ENCODE results near the gene ARHGEF7.

Gene ARHGEF7

DNA sequence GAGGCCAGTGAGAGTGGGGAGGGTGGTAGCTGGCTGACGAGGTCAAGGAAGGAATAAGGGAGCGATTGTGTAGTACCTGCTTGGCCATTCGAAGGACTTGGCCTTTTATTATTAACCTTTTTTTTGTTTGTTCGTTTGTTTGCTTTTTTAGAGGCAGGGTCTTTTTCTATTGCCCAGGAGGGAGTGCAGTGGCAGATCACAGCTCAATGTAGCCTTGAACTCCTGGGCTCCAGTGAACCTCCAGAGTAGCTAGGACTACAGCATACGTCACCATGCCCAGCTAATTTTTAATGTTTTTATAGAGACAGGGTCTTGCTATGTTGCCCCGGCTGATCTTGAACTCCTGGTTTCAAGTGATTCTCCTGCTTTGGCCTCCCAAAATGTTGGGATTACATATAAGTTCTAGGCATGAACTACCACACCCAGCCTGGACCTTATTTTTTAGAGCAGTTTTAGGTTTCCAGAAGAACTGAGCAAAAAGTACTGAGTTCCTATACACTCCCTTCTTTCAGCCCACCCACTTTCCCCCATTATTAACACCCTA lies 25.5 kb downstream of the ARHGEF7 start:
- no peak for DNase-seq

DNA sequence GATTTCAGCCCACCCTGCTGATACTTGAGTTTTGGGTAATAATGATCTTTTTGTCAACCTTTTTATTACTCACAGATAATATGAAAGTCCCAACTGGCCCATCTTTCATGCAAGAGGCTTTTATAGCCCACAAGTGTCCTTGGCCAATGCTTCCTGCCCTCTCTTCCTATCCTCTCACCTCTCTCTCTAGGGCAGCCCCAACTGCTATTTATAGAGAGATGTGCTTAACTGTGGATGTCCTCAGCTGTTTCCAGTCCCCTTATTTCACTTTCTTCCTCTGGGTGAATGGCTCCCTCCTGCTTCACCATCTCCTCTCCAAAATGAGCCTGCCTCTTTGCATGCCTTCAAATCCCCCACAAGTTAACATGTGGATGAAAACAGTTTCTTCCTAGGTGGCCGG lies 27.4 kb downstream of the ARHGEF7 start:
- no peak for DNase-seq

DNA sequence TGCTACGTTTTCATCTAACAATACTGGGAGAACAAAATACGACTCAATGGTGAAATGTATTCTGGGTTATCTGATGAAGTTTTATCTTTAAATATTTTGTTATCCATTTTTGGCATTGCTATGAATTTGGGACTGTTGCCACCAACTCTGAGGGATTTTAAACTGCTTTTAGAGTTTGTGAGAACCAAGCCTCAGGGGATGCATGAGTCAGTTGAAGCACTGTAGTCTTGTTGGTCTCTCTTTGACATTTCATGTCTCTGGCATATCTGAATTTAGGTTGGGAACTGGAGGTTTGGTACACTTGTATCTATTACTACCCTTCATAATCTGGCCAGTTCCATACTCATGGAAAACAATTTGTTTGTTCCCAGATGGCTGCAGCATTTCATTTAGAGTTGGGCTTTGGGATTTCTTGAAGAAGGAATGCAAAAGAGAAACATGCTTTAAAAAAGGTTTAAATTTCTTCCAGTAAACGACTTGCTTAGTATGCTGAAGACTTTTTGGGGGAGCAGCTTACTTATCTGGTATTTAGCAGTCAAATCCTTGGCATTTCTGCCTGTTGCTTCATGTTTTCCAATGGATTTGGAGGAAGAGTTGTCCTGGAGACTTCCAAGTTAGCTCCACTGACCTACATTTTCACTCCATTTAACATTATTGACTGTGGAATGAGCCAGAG lies 28.9 kb downstream of the ARHGEF7 start:
- peak; percentile 57 for DNase-seq

DNA sequence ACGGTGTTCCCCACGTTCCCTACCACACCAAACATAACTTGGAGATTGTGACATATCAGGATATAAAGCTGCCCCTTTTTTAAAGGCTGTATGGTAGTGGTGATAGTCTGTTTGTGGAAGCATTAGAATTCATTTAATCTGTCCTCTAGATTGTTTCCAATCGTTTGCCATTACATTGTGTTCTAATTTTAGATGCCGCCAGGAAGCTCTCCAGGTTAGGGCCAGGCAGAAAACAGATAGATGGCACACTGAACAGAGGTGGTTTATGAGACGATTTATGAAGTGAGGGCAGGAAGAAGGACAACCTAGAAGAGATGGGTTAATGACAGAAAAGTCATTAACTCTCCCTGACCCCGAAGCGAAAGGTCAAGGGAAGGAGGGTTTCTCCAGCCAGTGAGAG lies 30.0 kb downstream of the ARHGEF7 start:
- no peak for DNase-seq

DNA sequence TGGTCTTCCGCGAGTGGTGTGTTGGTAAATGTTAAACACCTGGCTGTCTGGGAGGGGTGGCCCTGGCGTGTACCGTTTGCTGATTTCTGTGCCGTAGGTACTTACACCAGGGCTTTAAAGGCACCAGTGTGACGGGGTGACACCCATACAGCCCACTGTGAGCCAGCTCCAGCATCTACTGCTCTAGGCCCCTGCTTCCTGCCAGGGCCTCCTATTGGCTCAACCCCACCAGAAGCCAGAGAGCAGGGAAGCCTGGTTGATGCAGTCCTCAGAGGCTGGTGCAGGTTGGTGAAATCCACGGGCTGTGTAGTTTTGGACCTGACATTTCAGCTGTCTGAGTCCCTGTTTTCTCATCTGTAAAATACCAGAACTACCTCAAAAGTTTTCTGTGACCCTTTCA lies 30.4 kb downstream of the ARHGEF7 start:
- DNase-seq = no peak

DNA sequence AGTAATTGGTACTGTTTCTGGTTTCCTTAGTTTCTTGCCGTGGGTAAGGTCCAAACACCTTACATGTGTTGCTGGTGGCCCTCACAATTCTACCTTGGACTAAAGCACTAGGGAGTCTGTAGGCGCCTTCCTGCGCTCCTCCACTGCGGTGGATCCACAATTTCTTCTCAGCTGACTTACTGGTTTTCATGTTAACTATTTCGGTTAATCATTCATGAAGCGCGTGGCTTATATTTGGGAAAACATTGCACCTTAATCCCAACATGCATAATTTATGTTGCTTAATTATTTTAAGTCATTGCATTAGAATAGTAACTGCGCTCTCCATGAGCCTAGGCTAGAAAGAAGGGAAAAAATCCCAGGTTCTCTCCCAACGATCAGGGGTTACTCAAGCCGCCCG lies 37.7 kb downstream of the ARHGEF7 start:
- DNase-seq = no peak

DNA sequence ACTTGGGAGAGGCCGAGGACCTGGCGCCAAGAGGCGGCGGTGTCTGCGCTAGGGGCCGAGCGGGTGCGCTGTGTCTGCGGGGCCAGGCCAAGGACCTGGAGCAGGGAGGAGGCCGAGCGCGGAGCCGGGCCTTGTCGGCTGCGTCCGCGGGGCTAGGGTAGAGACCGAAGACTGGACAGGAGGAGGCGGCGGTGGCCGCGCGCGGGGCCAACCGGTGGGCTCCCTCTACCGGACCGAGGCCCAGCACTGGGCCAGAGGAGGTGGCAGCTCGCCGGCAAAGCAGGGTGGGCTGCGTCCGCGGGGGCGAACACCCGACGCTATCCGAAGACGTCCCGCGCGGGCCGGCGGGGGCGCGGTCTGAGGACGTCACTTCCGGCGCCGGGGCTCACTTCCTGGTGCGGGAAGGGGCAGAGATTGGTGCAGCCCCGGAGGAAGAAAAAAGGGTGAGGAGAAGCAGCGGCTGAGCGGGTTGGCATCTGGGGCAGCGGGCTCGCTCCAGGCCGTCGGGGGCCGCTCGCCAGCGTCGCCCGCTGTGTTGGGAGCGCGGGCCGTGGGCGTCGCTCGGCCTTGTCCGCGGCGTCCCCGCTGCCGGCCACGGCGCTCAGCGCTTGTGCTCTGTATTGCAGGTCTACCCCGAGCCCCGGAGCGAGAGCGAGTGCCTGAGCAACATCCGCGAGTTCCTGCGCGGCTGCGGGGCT lies 38.3 kb downstream of the ARHGEF7 start:
- DNase-seq = peak; percentile 71

DNA sequence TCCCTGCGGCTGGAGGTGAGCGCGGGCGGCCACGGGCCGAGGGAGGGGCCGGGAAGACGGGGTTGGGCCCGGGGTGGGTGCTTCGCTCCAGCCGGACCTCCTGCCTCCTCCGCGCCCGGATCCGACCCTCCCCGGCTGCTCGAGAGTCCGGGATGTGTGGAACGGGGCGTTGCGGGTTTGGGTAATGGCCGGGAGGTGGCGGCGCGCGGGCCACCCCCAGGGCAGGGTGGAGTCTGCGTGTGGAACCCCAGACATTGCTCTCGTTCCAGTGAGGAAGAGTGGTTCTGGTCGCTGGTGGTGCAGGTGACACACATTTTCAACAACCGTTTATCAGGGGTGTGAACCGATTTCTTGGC lies 38.8 kb downstream of the ARHGEF7 start:
- DNase-seq = peak; percentile 19

DNA sequence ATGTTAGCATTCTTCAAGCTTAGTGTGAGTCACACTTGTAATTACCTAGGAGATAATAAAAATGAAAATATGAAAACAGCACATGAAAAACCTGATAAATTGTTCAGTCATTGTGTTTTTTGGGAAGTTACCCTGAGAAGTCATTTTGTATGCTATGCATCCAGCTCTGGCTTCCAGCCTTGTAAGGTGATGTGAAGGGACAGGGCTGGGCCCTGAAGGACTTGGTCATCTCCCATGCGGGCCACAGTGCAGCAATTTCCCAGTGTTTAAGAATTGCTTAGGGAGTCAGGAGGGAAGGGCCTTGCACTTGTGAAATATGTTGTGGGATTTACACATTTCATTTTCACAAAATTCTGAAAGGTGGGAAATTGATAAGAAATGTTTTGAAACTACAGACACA lies 41.3 kb downstream of the ARHGEF7 start:
- no peak for DNase-seq

DNA sequence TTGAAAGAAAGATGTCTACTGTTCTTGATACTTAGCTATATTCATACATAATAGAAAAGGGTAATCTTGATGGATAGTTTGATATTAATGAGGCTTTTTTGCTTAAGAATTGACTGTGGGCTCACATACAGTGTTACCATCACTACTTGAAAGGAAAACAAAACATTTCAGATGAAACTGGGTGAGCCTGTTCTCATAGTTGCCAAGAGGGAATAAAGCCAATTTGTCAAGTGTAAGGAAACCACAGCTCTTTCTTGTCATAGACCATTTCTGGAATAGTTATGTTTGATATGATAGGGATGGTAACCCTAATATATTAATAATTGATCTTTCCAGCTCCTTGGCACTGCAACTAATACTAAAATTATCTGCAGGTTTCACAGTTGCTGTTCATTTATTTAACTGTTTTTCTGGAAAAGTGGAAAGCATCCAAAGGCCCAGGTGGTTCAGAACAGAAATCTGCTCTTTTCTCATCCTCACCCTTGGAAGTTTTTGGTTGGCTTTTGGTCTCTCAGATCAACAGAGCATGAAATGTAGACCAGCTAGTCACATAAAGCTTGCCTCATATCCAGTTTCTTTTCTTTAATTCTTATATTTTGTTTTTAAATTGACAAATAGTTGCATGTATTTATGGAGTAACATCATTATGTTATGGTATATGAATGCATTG lies 43.2 kb downstream of the ARHGEF7 start:
- no peak for DNase-seq

DNA sequence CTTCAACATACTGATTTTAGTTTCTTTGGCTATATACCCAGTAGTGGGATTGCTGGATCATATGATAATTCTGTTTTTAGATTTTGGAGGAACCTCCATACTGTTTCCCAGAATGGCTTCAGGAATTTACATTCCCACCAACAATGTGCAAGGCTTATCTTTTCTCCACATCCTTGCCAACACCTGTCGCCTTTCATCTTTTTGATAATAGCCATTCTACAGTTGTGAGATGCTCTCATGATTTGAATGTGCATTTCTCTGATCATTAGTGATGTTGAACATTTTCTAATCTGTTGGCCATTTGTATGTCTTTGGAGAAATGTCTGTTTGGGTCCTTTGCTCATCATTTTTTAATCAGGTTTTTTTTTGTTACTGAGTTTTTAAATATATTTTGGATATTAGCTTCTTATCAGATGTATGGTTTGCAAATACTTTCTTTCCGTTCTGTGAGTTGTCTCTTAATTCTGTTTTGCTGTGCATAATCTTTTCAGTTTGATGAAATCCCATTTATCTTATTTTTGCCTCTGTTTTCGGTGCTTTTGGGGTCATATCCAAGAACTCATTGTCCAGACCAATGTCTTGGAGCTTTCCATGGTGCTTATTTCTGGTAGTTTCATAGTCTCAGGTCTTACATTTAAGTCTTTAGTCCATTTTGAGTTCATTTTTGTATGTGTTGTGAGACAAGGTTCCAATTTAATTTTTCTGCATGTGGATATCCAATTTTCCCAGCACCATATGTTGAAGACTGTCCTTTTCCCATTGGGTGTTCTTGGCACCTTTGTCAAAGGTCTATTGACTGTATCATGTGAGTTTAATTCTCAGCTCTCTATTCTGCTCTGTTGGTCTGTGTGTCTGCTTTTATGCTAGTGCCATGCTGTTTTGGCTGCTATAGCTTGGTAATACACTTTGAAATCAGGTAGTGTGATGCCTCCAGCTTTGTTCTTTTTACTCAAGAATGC lies 44.5 kb downstream of the ARHGEF7 start:
- DNase-seq = no peak

DNA sequence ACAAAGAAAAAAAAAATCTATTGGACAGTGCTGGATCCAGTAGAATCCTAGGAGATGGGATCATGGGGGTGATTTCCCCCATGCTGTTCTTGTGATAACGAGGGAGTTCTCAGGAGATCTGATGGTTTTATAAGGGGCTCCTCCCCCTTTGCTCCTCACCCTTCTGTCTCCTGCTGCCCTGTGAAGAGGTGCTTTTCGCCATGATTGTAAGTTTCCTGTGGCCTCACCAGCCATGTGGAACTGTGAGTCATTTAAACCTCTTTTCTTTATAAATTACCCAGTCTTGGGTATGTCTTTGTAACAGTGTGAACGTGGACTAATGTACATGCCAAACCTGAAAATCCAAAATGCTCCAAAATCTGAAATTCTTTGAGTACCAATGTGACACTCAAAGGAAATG lies 45.5 kb downstream of the ARHGEF7 start:
- DNase-seq = no peak

DNA sequence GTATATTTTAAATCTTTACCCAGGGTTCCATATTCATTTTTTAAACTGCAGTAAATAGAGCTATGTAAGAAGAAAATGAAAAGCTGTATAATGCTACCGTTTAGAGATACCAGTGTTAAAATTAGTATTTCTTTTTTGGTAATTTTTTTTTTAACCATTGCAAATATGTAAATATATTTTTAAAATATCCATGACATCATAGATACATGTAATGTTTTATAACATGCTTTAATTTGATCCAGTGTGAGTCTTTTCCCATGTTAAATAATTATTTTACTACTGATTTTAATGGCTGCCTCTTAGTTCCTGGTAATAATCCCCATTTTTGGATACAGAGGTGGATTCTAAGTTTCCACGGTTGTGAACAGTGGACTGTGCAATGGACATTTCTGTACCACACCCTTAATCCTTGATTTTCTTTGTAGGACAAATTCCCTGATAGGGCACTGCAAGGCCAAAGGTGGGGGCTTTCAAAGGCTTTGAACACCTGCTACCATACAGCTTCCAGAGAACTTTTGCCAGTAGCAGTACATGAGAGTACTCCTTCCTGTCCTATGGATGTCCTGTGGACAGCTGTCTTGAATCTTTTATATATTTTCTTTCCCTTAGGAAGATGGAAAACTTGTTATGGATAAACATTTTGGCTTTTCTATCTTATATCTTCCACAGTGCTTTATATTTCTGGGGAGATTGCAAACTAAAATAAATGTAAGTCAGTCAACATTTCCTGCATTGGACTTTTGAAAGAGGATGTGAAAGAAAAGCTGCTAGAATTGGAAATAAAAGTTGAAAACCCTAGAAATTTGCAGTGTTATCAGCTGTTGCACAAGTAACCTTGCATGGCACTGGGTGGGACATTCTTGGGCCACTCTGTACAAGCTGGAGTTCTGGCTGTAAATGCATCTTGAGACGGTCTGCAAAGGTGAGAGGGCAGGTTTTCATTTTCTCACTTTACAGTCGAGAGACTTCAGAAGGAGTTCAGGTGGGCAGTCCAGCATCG lies 46.8 kb downstream of the ARHGEF7 start:
- DNase-seq = no peak

DNA sequence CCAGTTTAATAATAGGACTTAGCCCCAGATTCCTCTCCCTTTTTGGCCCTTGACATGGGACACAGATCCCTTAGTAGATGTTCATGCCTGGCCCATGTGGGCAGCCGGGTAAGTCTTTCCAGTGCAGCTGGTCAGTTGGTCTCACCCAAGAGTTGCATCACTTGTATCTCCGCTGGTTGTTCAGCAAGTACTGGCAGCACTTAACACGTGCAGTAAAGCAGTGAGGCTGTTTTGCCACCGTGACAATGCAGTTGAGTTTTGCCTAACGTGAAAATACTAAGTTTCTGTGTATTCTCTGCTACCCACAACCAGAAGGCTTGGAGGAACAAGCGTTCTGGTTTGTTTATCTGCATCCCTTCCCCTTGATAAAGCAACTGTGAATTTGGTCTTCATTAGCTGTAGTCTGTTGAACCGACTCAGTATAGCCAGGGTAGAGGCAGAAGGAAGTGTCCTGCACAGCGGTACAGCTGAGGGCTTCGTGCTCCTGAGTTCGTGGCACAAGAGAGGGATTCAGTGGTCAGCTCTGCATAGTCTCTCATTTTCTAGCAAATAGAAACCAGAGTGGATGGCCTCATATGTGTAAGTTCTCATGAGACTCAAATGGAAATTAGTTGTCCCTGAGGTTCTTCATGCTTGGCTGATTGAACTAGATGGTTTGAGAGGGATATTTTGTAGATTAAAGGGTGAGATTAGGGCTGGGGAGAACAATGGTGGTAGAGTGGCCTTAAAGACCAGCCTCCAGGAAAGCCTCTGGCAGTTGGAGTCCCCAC lies 50.3 kb downstream of the ARHGEF7 start:
- DNase-seq = no peak

DNA sequence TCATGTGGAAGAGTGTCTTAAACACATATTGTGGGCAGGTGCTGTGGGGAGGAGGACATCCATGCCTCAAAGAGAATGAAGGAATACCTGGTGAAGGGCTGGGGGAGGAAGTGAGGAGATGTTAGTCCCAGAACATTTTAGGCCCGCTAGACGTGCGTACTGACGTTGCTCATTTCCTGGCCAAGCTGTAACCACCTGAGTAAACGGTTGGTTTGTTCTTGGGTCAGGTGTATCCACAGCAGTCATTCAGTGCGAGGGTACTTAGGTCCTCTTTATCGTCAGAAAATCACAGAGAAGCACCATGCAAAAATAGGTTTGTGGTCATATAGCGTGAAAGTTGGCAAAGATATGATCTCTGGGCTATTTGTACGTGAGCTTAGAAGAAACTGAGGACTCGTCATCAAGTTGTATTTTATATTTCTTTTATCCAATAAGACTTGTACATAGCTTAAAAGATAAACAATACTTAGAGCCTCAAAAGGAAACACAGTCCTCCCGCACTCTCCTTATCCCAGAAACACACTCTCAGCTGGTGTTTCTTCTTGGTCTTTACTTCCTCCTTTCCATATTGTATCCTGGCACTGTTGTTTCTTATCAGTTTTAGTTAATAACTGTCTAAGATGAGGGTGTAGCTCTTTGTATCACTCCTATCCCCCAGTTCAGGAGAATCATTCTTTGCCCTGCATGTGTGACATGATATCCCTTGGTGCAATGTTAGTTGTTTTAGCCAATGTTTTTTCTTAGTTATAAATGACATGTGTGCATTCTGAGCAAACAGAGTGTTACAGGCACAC lies 52.0 kb downstream of the ARHGEF7 start:
- DNase-seq = no peak

DNA sequence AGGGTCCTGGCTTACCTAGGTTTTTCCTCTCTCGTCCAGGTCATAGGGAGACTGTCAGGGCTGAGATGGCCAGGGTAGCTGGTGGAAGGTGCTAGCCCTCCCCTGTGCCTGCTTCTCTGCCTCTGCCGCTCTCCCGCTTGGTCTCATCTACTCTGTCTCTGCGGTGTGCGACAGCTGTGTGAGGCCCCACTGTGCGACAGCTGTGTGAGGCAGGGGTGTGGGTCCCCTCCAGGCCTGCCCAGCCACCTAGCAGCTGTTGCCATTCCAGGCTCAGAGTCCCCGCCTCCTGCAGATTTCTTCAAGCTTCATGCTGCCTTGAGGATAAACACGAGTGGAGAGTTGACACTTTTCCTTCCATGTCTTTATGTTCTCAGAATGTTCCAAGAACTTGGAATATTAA lies 53.0 kb downstream of the ARHGEF7 start:
- DNase-seq = no peak

DNA sequence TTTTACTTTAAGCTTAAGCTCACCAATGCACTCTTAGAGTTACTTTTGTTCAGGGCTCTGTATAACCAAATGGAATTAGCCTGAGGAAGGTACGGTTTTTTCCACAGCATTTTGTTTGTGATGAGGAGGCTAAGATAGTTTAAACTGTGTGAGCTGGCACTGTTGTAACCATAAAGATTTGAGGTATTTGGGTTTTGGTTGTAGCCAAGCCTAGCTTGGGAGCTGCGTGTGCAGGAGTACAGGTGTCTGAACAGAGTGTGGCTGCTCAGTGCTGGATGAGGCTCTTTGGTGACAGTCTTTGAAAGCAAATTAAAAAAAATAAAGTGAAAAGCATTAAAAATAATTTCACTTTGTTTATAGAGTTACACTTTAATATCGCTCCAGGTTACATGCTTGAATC lies 56.0 kb downstream of the ARHGEF7 start:
- DNase-seq = no peak

DNA sequence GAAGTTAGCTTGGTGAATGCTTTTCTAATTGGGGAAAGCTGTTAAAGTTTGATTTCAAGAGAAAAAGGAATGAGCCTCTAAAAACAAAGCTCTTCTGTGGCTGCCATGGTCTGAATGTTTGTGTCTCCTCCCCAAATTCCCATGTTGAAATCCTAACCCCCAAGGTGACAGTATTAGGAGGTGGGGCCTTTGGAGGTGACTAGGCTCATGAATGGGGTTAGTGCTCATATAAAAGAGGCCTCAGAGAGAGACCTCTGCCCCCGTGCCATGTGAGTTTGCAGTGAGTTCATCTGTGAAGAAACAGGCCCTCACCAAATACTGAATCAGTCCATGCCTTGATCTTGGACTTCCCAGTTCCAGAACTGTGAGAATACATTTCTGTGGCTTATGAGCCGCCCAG lies 56.5 kb downstream of the ARHGEF7 start:
- DNase-seq = no peak

DNA sequence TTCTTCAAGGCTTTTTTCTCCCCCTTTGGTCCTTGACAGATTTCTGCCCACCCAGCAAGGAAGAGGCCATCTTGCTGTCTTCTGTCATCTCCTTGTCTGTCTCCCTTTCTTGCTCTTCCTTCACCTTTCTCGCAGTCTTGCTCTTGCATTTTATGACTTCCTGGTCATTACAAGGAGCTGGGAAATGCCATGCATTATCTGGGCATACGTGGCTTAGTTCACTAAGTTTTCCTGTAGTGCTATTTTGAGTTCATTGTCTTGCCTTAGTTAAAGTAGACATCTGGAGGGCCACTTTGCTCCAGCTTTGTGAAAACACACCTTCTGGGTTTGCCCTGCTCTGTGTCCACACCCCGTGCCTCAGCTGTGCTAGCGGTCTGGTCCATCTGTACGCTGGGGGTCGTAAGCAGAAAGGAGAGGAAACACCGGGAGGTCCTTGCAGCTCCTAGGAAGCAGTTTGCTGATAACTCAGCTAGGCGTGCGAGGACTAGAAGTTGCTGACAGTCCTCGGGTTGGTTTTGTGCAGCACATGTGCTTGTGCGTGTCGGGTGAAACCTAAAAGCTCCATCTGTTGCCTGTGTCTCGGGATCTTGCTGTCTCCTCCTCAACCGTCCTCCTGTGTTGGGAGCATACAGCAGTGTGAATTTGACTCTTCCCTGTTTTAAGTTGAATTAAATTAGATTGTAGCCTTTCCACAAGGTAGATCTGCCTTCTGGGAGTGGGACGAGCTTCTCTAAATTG lies 59.4 kb downstream of the ARHGEF7 start:
- DNase-seq = no peak
